ENCODE data around the gene OXSR1.

Gene OXSR1

DNA sequence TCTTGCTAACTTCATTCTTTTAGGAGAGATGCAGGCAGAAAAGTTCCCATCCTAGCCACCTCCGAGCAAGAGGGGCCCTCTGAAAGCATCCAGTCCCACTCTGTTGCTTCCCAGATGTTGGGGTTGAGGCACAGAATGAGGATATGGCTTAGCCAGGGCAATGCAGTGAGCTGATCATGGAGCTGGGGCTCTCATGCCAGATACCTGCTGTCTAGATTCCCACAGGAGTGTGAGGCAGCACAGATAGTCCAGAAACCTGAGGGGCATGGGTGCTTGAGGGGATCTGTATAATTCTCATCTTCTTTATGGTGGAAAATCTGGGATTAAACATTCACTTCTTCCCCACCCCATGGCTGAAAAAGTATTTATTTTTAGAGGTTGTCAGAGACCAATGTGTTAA is 101.5 kb downstream of the OXSR1 start:
- no peak overlapping the region for H3K4me3 ChIP-seq (ENCODE audit: insufficient read length, low read depth)
- no peak for TF ChIP-seq SUZ12 (IDR thresholded peaks at IDR 0.05; ENCODE audit: extremely low read depth, insufficient read depth, insufficient read length)
- TF ChIP-seq ZNF274 (IDR thresholded peaks at IDR 0.05; ENCODE audit: low read depth, low read length), result no peak
- no peak for TF ChIP-seq YY1 (IDR thresholded peaks at IDR 0.05; ENCODE audit: insufficient read depth, insufficient read length)

DNA sequence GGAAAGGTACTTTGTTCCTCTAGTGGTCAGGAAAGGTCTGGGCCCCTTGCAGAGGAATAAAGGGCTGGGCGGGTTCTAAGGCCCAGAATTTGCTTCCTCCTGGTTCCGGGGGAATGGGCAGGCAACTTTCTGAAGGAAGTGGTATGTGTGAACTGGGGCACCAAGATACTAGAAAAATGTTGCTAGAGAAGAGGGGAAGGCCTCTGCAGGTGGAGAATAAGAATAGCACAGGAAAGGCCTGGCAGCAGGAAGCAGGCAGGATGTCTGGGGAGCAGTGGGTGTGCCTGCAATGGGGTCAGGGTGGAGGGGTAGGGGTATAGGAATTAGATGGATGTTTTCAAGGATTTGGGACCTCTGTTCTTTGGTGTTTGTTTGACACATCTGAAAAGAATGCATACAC is 102.3 kb downstream of the OXSR1 start:
- Histone ChIP-seq H3K4me3 (ENCODE audit: insufficient read length, low read depth) (no peak overlapping the region), H3K36me3 (ENCODE audit: insufficient read depth, insufficient read length, low read length) (no peaks in the 10 kb centered on the region), H3K9me3 (ENCODE audit: insufficient read depth, low read length) (no peaks in the 10 kb centered on the region), H3K27me3 (ENCODE audit: insufficient read depth, insufficient read length) (no peaks in the 10 kb centered on the region), H3K9ac (ENCODE audit: insufficient read length, low read depth) (no peak overlapping the region), H3K4me1 (ENCODE audit: insufficient read depth, insufficient read length) (peaks cover 9% of the 10 kb centered on the region)
- no peak for TF ChIP-seq YY1 (IDR thresholded peaks at IDR 0.05; ENCODE audit: insufficient read depth, insufficient read length)
- TF ChIP-seq SUZ12 (IDR thresholded peaks at IDR 0.05; ENCODE audit: extremely low read depth, insufficient read depth, insufficient read length), result no peak
- TF ChIP-seq ZNF274 (IDR thresholded peaks at IDR 0.05; ENCODE audit: low read depth, low read length), result no peak
- DNase-seq (ENCODE audit: low read depth, low spot score), result no peak

More for the DNA sequence above, 101.5 kb downstream of the OXSR1 start:
- no peak overlapping the region for H3K9ac ChIP-seq (ENCODE audit: insufficient read length, low read depth)
- H3K36me3 ChIP-seq (ENCODE audit: insufficient read depth, insufficient read length, low read length), result no peaks in the 10 kb centered on the region
- H3K4me1 ChIP-seq (ENCODE audit: insufficient read depth, insufficient read length), result peaks cover 9% of the 10 kb centered on the region
- 0 out of 2 replicates have a peak, but pooled peaks cover under 1% of the 10 kb centered on the region for H3K9me3 ChIP-seq (ENCODE audit: insufficient read depth, low read length)
- H3K27me3 ChIP-seq (ENCODE audit: insufficient read depth, insufficient read length), result no peaks in the 10 kb centered on the region
- no peak for DNase-seq (ENCODE audit: low read depth, low spot score)

DNA sequence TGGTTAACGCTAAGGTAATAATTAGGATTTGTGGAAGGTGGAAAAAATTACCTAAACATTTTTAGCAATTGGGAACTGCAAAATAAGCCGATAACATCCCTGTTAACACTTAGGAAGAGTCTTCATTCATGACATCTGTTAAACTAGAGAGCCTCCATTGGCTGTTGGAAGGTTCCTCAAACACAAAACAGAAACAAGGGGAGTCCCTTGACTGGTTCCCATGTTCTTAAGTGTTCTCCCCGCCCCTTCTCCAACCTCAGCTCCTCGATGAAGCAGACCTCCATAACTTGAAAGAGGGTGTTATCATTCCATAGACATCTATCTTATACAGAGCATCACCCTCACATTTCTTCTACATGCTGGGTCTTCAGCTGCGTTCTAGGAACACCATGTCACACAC is 102.8 kb downstream of the OXSR1 start:
- H3K36me3 ChIP-seq (ENCODE audit: insufficient read depth, insufficient read length, low read length), result no peaks in the 10 kb centered on the region
- H3K9ac ChIP-seq (ENCODE audit: insufficient read length, low read depth), result no peak overlapping the region
- no peaks in the 10 kb centered on the region for H3K9me3 ChIP-seq (ENCODE audit: insufficient read depth, low read length)
- H3K4me1 ChIP-seq (ENCODE audit: insufficient read depth, insufficient read length), result peaks cover 9% of the 10 kb centered on the region
- TF ChIP-seq SUZ12 (IDR thresholded peaks at IDR 0.05; ENCODE audit: extremely low read depth, insufficient read depth, insufficient read length) (no peak), ZNF274 (IDR thresholded peaks at IDR 0.05; ENCODE audit: low read depth, low read length) (no peak), YY1 (IDR thresholded peaks at IDR 0.05; ENCODE audit: insufficient read depth, insufficient read length) (no peak)
- no peak for DNase-seq (ENCODE audit: low read depth, low spot score)
- H3K27me3 ChIP-seq (ENCODE audit: insufficient read depth, insufficient read length), result no peaks in the 10 kb centered on the region
- no peak overlapping the region for H3K4me3 ChIP-seq (ENCODE audit: insufficient read length, low read depth)

DNA sequence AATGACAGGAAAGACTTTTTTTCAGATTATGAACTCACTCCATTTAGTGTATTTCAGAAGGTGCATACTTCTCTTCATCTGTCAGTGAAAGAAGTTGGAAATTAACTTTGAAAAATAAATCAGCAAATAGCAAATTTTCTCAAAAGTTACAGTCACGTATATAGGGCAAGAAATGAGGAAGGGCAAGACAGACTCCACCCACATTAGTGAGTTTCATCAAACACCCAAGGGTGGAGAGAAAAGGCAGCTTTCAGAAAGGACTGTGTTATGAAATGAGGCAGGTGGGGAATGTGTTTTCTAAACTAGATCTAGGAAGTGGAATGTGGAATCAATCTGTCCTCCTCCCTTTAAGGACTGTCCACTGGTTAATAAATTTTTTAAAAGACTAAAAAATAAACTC is 103.2 kb downstream of the OXSR1 start:
- no peaks in the 10 kb centered on the region for H3K9me3 ChIP-seq (ENCODE audit: insufficient read depth, low read length)
- no peak for DNase-seq (ENCODE audit: low read depth, low spot score)
- no peaks in the 10 kb centered on the region for H3K27me3 ChIP-seq (ENCODE audit: insufficient read depth, insufficient read length)
- H3K4me1 ChIP-seq (ENCODE audit: insufficient read depth, insufficient read length), result peaks cover 9% of the 10 kb centered on the region
- TF ChIP-seq YY1 (IDR thresholded peaks at IDR 0.05; ENCODE audit: insufficient read depth, insufficient read length) (no peak), ZNF274 (IDR thresholded peaks at IDR 0.05; ENCODE audit: low read depth, low read length) (no peak), SUZ12 (IDR thresholded peaks at IDR 0.05; ENCODE audit: extremely low read depth, insufficient read depth, insufficient read length) (no peak)
- no peak overlapping the region for H3K4me3 ChIP-seq (ENCODE audit: insufficient read length, low read depth)
- H3K9ac ChIP-seq (ENCODE audit: insufficient read length, low read depth), result no peak overlapping the region
- H3K36me3 ChIP-seq (ENCODE audit: insufficient read depth, insufficient read length, low read length), result no peaks in the 10 kb centered on the region

DNA sequence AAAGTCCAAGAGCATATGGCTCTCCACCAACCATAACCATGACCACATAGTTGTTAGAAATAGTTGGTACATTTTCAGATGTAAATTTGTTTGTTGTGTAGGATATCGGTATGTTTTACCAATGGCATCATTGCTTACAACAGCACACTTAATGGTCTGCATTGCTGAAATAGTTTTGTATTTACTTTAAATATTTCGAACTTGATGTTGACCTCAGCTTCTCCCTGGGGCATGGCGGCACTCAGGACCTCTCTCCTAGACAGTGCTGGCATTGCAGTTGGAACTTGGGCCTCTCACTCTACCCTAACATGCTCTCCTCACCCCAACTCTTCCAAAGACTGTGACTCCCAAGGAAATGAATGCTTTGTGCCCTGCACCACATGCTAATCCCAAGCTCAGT is 105.3 kb downstream of the OXSR1 start:
- Histone ChIP-seq H3K9me3 (ENCODE audit: insufficient read depth, low read length) (no peaks in the 10 kb centered on the region), H3K4me1 (ENCODE audit: insufficient read depth, insufficient read length) (no peaks in the 10 kb centered on the region), H3K27me3 (ENCODE audit: insufficient read depth, insufficient read length) (no peaks in the 10 kb centered on the region), H3K4me3 (ENCODE audit: insufficient read length, low read depth) (no peak overlapping the region), H3K9ac (ENCODE audit: insufficient read length, low read depth) (no peak overlapping the region), H3K36me3 (ENCODE audit: insufficient read depth, insufficient read length, low read length) (no peaks in the 10 kb centered on the region)
- no peak for TF ChIP-seq ZNF274 (IDR thresholded peaks at IDR 0.05; ENCODE audit: low read depth, low read length)
- TF ChIP-seq SUZ12 (IDR thresholded peaks at IDR 0.05; ENCODE audit: extremely low read depth, insufficient read depth, insufficient read length), result no peak
- no peak for TF ChIP-seq YY1 (IDR thresholded peaks at IDR 0.05; ENCODE audit: insufficient read depth, insufficient read length)
- DNase-seq (ENCODE audit: low read depth, low spot score), result no peak

DNA sequence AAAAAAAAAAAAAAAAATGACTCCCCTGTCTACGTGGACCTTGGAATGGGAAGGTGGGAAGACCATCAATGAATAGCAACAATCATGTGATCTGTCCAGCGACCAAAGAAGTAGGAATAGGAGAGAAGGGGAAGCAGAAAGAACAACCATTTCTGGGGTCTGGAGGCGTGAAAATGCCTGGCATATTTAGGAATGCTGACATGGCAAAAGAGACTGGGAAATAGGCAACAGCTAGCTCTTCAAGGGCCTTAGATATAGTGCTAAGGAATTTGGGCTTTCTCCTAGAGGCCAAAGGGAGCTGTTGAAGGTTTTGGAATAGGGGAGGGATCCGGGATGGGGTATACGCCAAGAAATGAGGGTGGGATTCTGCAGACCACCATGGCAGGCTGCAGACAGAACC is 106.2 kb downstream of the OXSR1 start:
- no peak overlapping the region for H3K9ac ChIP-seq (ENCODE audit: insufficient read length, low read depth)
- H3K4me3 ChIP-seq (ENCODE audit: insufficient read length, low read depth), result no peak overlapping the region
- no peak for DNase-seq (ENCODE audit: low read depth, low spot score)
- H3K36me3 ChIP-seq (ENCODE audit: insufficient read depth, insufficient read length, low read length), result no peaks in the 10 kb centered on the region
- H3K9me3 ChIP-seq (ENCODE audit: insufficient read depth, low read length), result no peaks in the 10 kb centered on the region
- TF ChIP-seq ZNF274 (IDR thresholded peaks at IDR 0.05; ENCODE audit: low read depth, low read length) (no peak), YY1 (IDR thresholded peaks at IDR 0.05; ENCODE audit: insufficient read depth, insufficient read length) (no peak), SUZ12 (IDR thresholded peaks at IDR 0.05; ENCODE audit: extremely low read depth, insufficient read depth, insufficient read length) (no peak)
- H3K27me3 ChIP-seq (ENCODE audit: insufficient read depth, insufficient read length), result no peaks in the 10 kb centered on the region
- H3K4me1 ChIP-seq (ENCODE audit: insufficient read depth, insufficient read length), result no peaks in the 10 kb centered on the region

DNA sequence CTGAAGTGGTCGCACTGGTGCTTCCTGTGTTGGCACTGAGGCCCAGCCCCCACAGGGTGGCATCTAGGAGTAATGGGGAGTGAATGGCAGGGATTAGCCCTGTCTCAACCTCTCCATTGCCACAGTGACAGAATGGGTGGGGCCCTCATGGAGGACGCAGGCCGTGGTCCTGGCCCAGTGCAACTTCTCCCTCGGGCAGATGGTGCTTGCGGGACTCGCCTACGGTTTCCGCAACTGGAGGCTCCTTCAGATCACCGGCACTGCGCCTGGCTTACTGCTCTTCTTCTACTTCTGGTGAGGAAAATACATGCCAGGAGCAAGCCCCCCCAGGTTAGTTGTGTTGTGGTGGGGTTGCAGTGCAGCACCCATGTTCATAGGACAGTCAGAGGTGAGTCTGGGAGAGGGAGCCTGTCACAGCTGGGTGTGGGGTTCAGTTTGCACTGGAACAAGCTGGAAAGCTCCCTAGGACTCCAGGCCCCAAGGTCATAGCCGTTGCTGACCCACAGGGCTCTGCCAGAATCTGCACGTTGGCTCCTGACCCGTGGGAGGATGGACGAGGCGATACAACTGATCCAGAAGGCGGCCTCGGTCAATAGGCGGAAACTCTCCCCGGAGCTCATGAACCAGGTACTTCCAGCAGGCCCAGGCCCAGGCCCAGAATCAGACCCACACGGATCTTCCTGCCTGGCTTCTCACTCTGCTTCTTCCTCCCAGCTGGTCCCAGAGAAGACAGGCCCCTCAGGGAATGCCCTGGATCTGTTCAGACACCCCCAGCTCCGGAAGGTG is 109.7 kb downstream of the OXSR1 start:
- DNase-seq (ENCODE audit: low read depth, low spot score), result no peak
- Histone ChIP-seq H3K4me1 (ENCODE audit: insufficient read depth, insufficient read length) (no peaks in the 10 kb centered on the region), H3K4me3 (ENCODE audit: insufficient read length, low read depth) (no peak overlapping the region), H3K27me3 (ENCODE audit: insufficient read depth, insufficient read length) (no peaks in the 10 kb centered on the region), H3K9me3 (ENCODE audit: insufficient read depth, low read length) (no peaks in the 10 kb centered on the region), H3K9ac (ENCODE audit: insufficient read length, low read depth) (no peak overlapping the region), H3K36me3 (ENCODE audit: insufficient read depth, insufficient read length, low read length) (no peaks in the 10 kb centered on the region)
- no peak for TF ChIP-seq YY1 (IDR thresholded peaks at IDR 0.05; ENCODE audit: insufficient read depth, insufficient read length)

Data from NT2/D1 (cell line).